ENCODE data around the gene C2orf66. TPM values are rescaled to one million over a fixed set of nuclear protein-coding genes. Genes with fewer than 3 reads are reported as not detected.
A peak's percentile ranks its signal among the peaks of the same experiment; 100 is the strongest.

The C2orf66 gene
- total RNA-seq (2014; rRNA removed), result 0.51 TPM in 1 of 2 replicates, not detected in the other
- percentile 35 among the genes with signal in this experiment for Bru-seq, nascent RNA
- percentile 62 among the genes with signal in this experiment for BruChase-seq, experiment 1, labeled RNA remaining after a 6-hour chase
- BruChase-seq, experiment 2, labeled RNA remaining after a 2-hour chase, result percentile 73 among the genes with signal in this experiment
- long read RNA-seq, result 0 reads

DNA sequence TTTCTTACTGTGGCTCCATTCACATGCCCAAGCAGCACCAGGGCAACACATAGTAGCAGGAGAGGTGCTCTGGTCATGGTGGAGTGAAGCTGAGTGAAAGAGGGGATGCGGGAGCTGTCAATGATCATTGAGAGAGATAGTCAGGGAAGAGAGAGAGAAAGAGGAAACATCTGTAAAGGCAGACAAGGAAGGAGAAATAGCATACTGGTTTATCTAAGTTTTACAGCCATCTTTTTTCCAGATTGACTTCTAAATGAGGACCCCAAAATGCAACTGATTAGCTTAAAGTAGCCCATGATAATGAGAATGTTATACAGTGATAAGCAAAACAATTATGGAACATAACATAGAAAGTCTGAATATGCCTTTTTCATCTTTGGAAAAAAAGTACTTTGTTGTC is at the start of gene C2orf66:
TSS of gene C2orf66 (minus strand) at position 96 of the 400 bp plus-strand sequence. CDS start at position 77, 19 bp downstream.
- CTCF ChIA-PET, result no interaction called here
- H3K4me2 ChIP-seq (ENCODE audit: low read length), result no peak within 1 kb of the TSS
- ATAC-seq, result no peak
- no peaks in the 10 kb centered on the region for H3K79me2 ChIP-seq (ENCODE audit: low read length)
- TF ChIP-seq, protein P1, sequence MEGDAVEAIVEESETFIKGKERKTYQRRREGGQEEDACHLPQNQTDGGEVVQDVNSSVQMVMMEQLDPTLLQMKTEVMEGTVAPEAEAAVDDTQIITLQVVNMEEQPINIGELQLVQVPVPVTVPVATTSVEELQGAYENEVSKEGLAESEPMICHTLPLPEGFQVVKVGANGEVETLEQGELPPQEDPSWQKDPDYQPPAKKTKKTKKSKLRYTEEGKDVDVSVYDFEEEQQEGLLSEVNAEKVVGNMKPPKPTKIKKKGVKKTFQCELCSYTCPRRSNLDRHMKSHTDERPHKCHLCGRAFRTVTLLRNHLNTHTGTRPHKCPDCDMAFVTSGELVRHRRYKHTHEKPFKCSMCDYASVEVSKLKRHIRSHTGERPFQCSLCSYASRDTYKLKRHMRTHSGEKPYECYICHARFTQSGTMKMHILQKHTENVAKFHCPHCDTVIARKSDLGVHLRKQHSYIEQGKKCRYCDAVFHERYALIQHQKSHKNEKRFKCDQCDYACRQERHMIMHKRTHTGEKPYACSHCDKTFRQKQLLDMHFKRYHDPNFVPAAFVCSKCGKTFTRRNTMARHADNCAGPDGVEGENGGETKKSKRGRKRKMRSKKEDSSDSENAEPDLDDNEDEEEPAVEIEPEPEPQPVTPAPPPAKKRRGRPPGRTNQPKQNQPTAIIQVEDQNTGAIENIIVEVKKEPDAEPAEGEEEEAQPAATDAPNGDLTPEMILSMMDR (conservative IDR thresholded peaks at IDR 0.05; ENCODE audit: low read depth, low read length), result no peak
- TF ChIP-seq EZH2 (IDR thresholded peaks at IDR 0.05; ENCODE audit: low read length, unreplicated experiment), result no peak
- no peak for TF ChIP-seq EZH2phosphoT487 (IDR thresholded peaks at IDR 0.05; ENCODE audit: borderline replicate concordance, low read length)
- no peak within 1 kb of the TSS for H2AFZ ChIP-seq (ENCODE audit: low read length)
- no peaks in the 10 kb centered on the region for H3K9me2 ChIP-seq (replicated peaks; ENCODE audit: low read length)
- H3K9me3 ChIP-seq (ENCODE audit: low read length), result no peaks in the 10 kb centered on the region
- no peaks in the 10 kb centered on the region for H3F3A ChIP-seq (ENCODE audit: low read length, unreplicated experiment)
- no peaks in the 10 kb centered on the region for H3K4me1 ChIP-seq (ENCODE audit: insufficient read depth, low read length)
- H4K20me1 ChIP-seq (ENCODE audit: low read length), result no peaks in the 10 kb centered on the region
- no peak for DNase-seq
- intact Hi-C loops (cut with micrococcal nuclease), result no loop called here
- no peak within 1 kb of the TSS for H3K4me3 ChIP-seq (ENCODE audit: low read length)
- no peaks in the 10 kb centered on the region for H3K27me3 ChIP-seq (ENCODE audit: low read length)
- no peaks in the 10 kb centered on the region for H3K36me3 ChIP-seq (ENCODE audit: low read depth, low read length)
- POLR2A ChIA-PET (ENCODE audit: unreplicated experiment), result no interaction called here
- H3K27ac ChIP-seq (ENCODE audit: low read length), result no peak within 1 kb of the TSS
- no TSS peak for BruUV-seq (replicated peaks)
- H3K9ac ChIP-seq (ENCODE audit: low read length), result no peak within 1 kb of the TSS

GRCh38 chr2:196854629-196855028 is 45.5 kb upstream of the C2orf66 start:
- H3F3A ChIP-seq (ENCODE audit: low read length, unreplicated experiment), result no peaks in the 10 kb centered on the region
- 0 out of 2 replicates have a peak, but pooled peaks cover 3% of the 10 kb centered on the region for H3K9me3 ChIP-seq (ENCODE audit: low read length)
- H3K9ac ChIP-seq (ENCODE audit: low read length), result no peak overlapping the region
- no peak overlapping the region for H3K4me2 ChIP-seq (ENCODE audit: low read length)
- ChIA-PET POLR2A (ENCODE audit: unreplicated experiment) (no interaction called here), CTCF (no interaction called here)
- no peak overlapping the region for H3K4me3 ChIP-seq (ENCODE audit: low read length)
- H3K79me2 ChIP-seq (ENCODE audit: low read length), result no peaks in the 10 kb centered on the region
- peaks cover 5% of the 10 kb centered on the region for H3K36me3 ChIP-seq (ENCODE audit: low read depth, low read length)
- H3K4me1 ChIP-seq (ENCODE audit: insufficient read depth, low read length), result 0 out of 2 replicates have a peak, but pooled peaks cover 3% of the 10 kb centered on the region
- H3K27me3 ChIP-seq (ENCODE audit: low read length), result no peaks in the 10 kb centered on the region
- TF ChIP-seq, protein P1 (conservative IDR thresholded peaks at IDR 0.05; ENCODE audit: low read depth, low read length), result no peak
- TF ChIP-seq EZH2 (IDR thresholded peaks at IDR 0.05; ENCODE audit: low read length, unreplicated experiment), result no peak
- TF ChIP-seq EZH2phosphoT487 (IDR thresholded peaks at IDR 0.05; ENCODE audit: borderline replicate concordance, low read length), result no peak
- ATAC-seq (no peak), DNase-seq (no peak)
- H2AFZ ChIP-seq (ENCODE audit: low read length), result no peak overlapping the region
- H3K27ac ChIP-seq (ENCODE audit: low read length), result no peak overlapping the region
- H3K9me2 ChIP-seq (replicated peaks; ENCODE audit: low read length), result no peaks in the 10 kb centered on the region
- intact Hi-C loops (cut with micrococcal nuclease), result loop anchor here (5.0 kb wide), 1 partner anchor 73 kb away; the partner anchor contains the start of gene PGAP1
- no TSS peak for BruUV-seq (replicated peaks)
- H4K20me1 ChIP-seq (ENCODE audit: low read length), result no peaks in the 10 kb centered on the region

Data from PC-3 (cell line).